Panc1 (cell line): ENCODE results near the gene SVIP. TPM values are rescaled to one million over a fixed set of nuclear protein-coding genes. Genes with fewer than 3 reads are reported as not detected.

Experiments used
- ATAC-seq: fragments of 200-7000 bp; cut with Tn5 transposase; 2 replicates; pipeline ENCODE4 v1.9.1; 2020; ENCODE audit warnings: mild to moderate bottlenecking, moderate library complexity
- BruUV-seq: library from RNA; stranded (reverse); fragments of 400-500 nt; replicated peaks from 2 replicates; lab custom pipeline; 2021; lab: Mats Ljungman, UMichigan
- CTCF ChIA-PET: fragments of 300-600 bp; sonication (Branson Sonifier 250); formaldehyde crosslinking; loops from one replicate; lab custom pipeline; 2022; ENCODE audit warnings: antibody characterized with exemption; lab: Charles Lee
- POLR2A ChIA-PET: fragments of 300-600 bp; sonication (Branson Sonifier 250); formaldehyde crosslinking; loops from one replicate; lab custom pipeline; 2022; ENCODE audit warnings: antibody characterized with exemption; lab: Charles Lee
- DNase-seq: peaks from one replicate; pipeline ENCODE4 v3.0.0-alpha.2; 2010; ENCODE audit warnings: low read depth, low spot score
- H3K27ac ChIP-seq: 2 replicates; pipeline ENCODE4 v1.5.1; 2011; ENCODE audit warnings: mild to moderate bottlenecking, low read length, inconsistent platforms
- H3K27me3 ChIP-seq: fragments of 200-500 bp; sonication (Bioruptor generic); 2 replicates; pipeline ENCODE4 v1.6.0; 2014; ENCODE audit warnings: low read length, inconsistent platforms; ENCODE audit not compliant: control insufficient read depth, insufficient read depth
- H3K36me3 ChIP-seq: fragments of 200-500 bp; sonication (Bioruptor generic); 2 replicates; pipeline ENCODE4 v1.5.1; 2014; ENCODE audit warnings: inconsistent platforms, mild to moderate bottlenecking, low read length, moderate library complexity; ENCODE audit not compliant: control insufficient read depth, insufficient read depth
- H3K4me1 ChIP-seq: 2 replicates; pipeline ENCODE4 v1.5.1; 2011; ENCODE audit warnings: inconsistent platforms, mild to moderate bottlenecking, low read length, moderate library complexity; ENCODE audit not compliant: control insufficient read depth, insufficient read depth
- H3K4me3 ChIP-seq, 2 experiments: 2 replicates each; pipeline ENCODE4 v1.5.1; 2011 to 2012; ENCODE audit warnings: low read depth in 2 of 2, low read length in 2 of 2, mild to moderate bottlenecking in 2 of 2, inconsistent platforms in 1 of 2, moderate library complexity in 1 of 2
- H3K9me3 ChIP-seq: fragments of 200-500 bp; sonication (Bioruptor generic); 2 replicates; pipeline ENCODE4 v1.5.1; 2014; ENCODE audit warnings: low read depth, mild to moderate bottlenecking, inconsistent platforms, low read length, moderate library complexity; ENCODE audit not compliant: control insufficient read depth, insufficient read depth
- POLR2AphosphoS5 ChIP-seq: IDR thresholded peaks from 2 replicates; pipeline ENCODE4 v1.6.1; 2012; ENCODE audit warnings: mild to moderate bottlenecking, low read depth, low read length, moderate library complexity
- SIN3A ChIP-seq: IDR thresholded peaks from 2 replicates; pipeline ENCODE4 v1.6.1; 2012; ENCODE audit warnings: low read depth, mild to moderate bottlenecking, low read length, moderate library complexity, borderline replicate concordance; ENCODE audit not compliant: insufficient read depth
- TCF7L2 ChIP-seq: IDR thresholded peaks from 2 replicates; pipeline ENCODE4 v1.6.1; 2011; ENCODE audit warnings: mild to moderate bottlenecking, low read depth, low read length, inconsistent platforms
- in situ Hi-C: cut with HindIII; loops from 2 replicates; pipeline ENCODE4 v1.10.0; 2016; ENCODE audit warnings: low sequenced_read_pairs, low pct_unique_long_range_greater_than_20kb
- intact Hi-C: fragments of 100-400 bp; cut with micrococcal nuclease; formaldehyde crosslinking; loops from one replicate; pipeline ENCODE4 v1.10.0; 2022; ENCODE audit not compliant: unreplicated experiment
- total RNA-seq: library from RNA; stranded (reverse); gene quantifications from one replicate; pipeline ENCODE4 v1.2.1, GENCODE V29; 2021; ENCODE audit not compliant: unreplicated experiment
- TF ChIP-seq, protein P1 (sequence below), 2 experiments: IDR thresholded peaks; 2 replicates each; pipeline ENCODE4 v1.6.1; 2011 to 2012; ENCODE audit warnings: low read depth in 2 of 2, control low read depth in 1 of 2, low read length in 1 of 2, mild to moderate bottlenecking in 1 of 2, moderate library complexity in 1 of 2; ENCODE audit not compliant: insufficient read depth in 1 of 2
- TF ChIP-seq, protein P2 (sequence below): fragments of 450-650 bp; IDR thresholded peaks from 2 replicates; pipeline ENCODE4 v1.5.1; 2017; ENCODE audit warnings: mild to moderate bottlenecking

The SVIP gene
- total RNA-seq, 1 experiment from 2014 or later, result 13.4 TPM

DNA sequence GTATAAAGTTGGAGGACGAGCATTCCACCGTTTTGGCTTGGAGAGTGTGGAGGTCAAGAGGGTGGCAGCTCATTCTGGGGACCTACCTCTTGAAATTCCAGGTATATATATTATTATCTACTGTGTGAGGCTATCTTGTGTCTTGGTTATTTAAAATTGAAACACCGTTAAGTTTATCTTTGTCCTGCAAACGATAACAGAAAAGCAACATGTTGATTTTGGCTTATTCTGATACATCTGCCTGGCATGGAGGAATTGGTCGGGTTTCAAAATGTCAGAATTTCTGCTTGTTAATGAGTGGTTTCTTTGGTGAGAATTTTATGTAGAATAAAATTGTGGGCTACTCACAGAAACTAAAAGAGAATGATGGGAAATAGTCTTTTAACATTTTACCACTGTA, 54.4 kb downstream of the SVIP start:
- no peak overlapping the region for H3K27ac ChIP-seq
- BruUV-seq, result no TSS peak
- no peak overlapping the region for H3K4me3 ChIP-seq
- no peaks in the 10 kb centered on the region for H3K9me3 ChIP-seq
- no peaks in the 10 kb centered on the region for H3K4me1 ChIP-seq
- in situ Hi-C loops, result no loop called here
- no peaks in the 10 kb centered on the region for H3K27me3 ChIP-seq
- ATAC-seq (no peak), DNase-seq (no peak)
- ChIA-PET POLR2A (no interaction called here), CTCF (no interaction called here)
- intact Hi-C loops, result no loop called here
- no peaks in the 10 kb centered on the region for H3K36me3 ChIP-seq
- no peak for TF ChIP-seq POLR2AphosphoS5
- TF ChIP-seq, protein P1, sequence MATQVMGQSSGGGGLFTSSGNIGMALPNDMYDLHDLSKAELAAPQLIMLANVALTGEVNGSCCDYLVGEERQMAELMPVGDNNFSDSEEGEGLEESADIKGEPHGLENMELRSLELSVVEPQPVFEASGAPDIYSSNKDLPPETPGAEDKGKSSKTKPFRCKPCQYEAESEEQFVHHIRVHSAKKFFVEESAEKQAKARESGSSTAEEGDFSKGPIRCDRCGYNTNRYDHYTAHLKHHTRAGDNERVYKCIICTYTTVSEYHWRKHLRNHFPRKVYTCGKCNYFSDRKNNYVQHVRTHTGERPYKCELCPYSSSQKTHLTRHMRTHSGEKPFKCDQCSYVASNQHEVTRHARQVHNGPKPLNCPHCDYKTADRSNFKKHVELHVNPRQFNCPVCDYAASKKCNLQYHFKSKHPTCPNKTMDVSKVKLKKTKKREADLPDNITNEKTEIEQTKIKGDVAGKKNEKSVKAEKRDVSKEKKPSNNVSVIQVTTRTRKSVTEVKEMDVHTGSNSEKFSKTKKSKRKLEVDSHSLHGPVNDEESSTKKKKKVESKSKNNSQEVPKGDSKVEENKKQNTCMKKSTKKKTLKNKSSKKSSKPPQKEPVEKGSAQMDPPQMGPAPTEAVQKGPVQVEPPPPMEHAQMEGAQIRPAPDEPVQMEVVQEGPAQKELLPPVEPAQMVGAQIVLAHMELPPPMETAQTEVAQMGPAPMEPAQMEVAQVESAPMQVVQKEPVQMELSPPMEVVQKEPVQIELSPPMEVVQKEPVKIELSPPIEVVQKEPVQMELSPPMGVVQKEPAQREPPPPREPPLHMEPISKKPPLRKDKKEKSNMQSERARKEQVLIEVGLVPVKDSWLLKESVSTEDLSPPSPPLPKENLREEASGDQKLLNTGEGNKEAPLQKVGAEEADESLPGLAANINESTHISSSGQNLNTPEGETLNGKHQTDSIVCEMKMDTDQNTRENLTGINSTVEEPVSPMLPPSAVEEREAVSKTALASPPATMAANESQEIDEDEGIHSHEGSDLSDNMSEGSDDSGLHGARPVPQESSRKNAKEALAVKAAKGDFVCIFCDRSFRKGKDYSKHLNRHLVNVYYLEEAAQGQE (IDR thresholded peaks at IDR 0.05; ENCODE audit: insufficient read depth in 1 of 2, low read depth in 2 of 2, low read length in 1 of 2), result no peak
- TF ChIP-seq SIN3A, result no peak
- no peak for TF ChIP-seq TCF7L2
- TF ChIP-seq, protein P2, sequence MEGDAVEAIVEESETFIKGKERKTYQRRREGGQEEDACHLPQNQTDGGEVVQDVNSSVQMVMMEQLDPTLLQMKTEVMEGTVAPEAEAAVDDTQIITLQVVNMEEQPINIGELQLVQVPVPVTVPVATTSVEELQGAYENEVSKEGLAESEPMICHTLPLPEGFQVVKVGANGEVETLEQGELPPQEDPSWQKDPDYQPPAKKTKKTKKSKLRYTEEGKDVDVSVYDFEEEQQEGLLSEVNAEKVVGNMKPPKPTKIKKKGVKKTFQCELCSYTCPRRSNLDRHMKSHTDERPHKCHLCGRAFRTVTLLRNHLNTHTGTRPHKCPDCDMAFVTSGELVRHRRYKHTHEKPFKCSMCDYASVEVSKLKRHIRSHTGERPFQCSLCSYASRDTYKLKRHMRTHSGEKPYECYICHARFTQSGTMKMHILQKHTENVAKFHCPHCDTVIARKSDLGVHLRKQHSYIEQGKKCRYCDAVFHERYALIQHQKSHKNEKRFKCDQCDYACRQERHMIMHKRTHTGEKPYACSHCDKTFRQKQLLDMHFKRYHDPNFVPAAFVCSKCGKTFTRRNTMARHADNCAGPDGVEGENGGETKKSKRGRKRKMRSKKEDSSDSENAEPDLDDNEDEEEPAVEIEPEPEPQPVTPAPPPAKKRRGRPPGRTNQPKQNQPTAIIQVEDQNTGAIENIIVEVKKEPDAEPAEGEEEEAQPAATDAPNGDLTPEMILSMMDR, result no peak

GRCh38 chr11:22774716-22775115, 54.9 kb downstream of the SVIP start:
- no peak overlapping the region for H3K27ac ChIP-seq
- TF ChIP-seq, protein P2, result no peak
- TF ChIP-seq POLR2AphosphoS5, result no peak
- TF ChIP-seq, protein P1 (IDR thresholded peaks at IDR 0.05; ENCODE audit: insufficient read depth in 1 of 2, low read depth in 2 of 2, low read length in 1 of 2), result no peak
- TF ChIP-seq SIN3A, result no peak
- no peak for TF ChIP-seq TCF7L2
- no peaks in the 10 kb centered on the region for H3K4me1 ChIP-seq
- no peaks in the 10 kb centered on the region for H3K9me3 ChIP-seq
- H3K36me3 ChIP-seq, result no peaks in the 10 kb centered on the region
- no peak for DNase-seq
- in situ Hi-C loops (no loop called here), intact Hi-C loops (no loop called here)
- CTCF ChIA-PET, result no interaction called here
- no peak for ATAC-seq
- no peak overlapping the region for H3K4me3 ChIP-seq
- POLR2A ChIA-PET, result no interaction called here
- no peaks in the 10 kb centered on the region for H3K27me3 ChIP-seq
- no TSS peak for BruUV-seq
